Testis (tissue), 3 donors: Measurements from ENCODE around the gene TNNI3K. TPM values are rescaled to one million over a fixed set of nuclear protein-coding genes. Genes with fewer than 3 reads are reported as not detected.

Experiments used
- DNase-seq: peaks from one replicate; pipeline ENCODE4 v3.0.0-alpha.2; 2019
- H3K27ac ChIP-seq, 2 donors: fragments of 200-600 bp; sonication (generic); one replicate each; pipeline ENCODE4 v1.5.1; 2019
- H3K27me3 ChIP-seq: fragments of 200-600 bp; sonication (generic); one replicate; pipeline ENCODE4 v1.5.1; 2019
- H3K36me3 ChIP-seq: fragments of 200-600 bp; sonication (generic); one replicate; pipeline ENCODE4 v1.5.1; 2017; ENCODE audit warnings: low read depth; ENCODE audit errors: missing control alignments
- H3K4me1 ChIP-seq: fragments of 200-600 bp; sonication (generic); one replicate; pipeline ENCODE4 v1.5.1; 2019
- H3K4me3 ChIP-seq, 2 donors: fragments of 200-600 bp; sonication (generic); one replicate each; pipeline ENCODE4 v1.5.1; 2017 to 2019
- H3K9me3 ChIP-seq: fragments of 200-600 bp; sonication (generic); one replicate; pipeline ENCODE4 v1.5.1; 2017
- CTCF ChIP-seq, 3 experiments: fragments of 450-650 bp in 2 of 3; fragments of 200-600 bp in 1 of 3; sonication (generic) in 1 of 3; IDR thresholded peaks; one replicate each; pipeline ENCODE4 v1.5.1; 2016 to 2019; ENCODE audit warnings: antibody characterized with exemption in 3 of 3, mild to moderate bottlenecking in 2 of 3, moderate library complexity in 1 of 3
- POLR2A ChIP-seq: fragments of 450-650 bp; IDR thresholded peaks from one replicate; pipeline ENCODE4 v1.6.1; 2017; ENCODE audit warnings: antibody characterized with exemption, mild to moderate bottlenecking, moderate library complexity
- WGBS, 2 donors: methylation state at CpG; one replicate each; pipeline ENCODE4 v1.1.5; 2018; 5-methylcytosine and 5-hydroxymethylcytosine counted together
- intact Hi-C: fragments of 100-400 bp; cut with DNase I; formaldehyde crosslinking; loops from one replicate; pipeline ENCODE4 v1.15.1; 2023; ENCODE audit warnings: low total_unique reads
- polyA plus RNA-seq: library from polyadenylated mRNA; stranded (reverse); fragments of 350-450 nt; fragmentation: Illumina TruSeq; extraction: RNeasy Lipid Tissue Mini Kit (QIAGEN cat#74804); gene quantifications from one replicate; pipeline ENCODE4 v1.2.3, GENCODE V29; 2014; ENCODE audit warnings: low read depth, low replicate concordance; ENCODE audit not compliant: insufficient read depth
- total RNA-seq, 2 donors: library from RNA; depleted of rRNA; stranded (reverse); fragments of >200 nt; gene quantifications; one replicate each; pipeline ENCODE4 v1.2.3, GENCODE V29; 2016

TNNI3K gene
- total and polyA plus RNA-seq, 3 donors from 2014 or later, result 6.4 to 6.8 (median 6.5) TPM

- no peak overlapping the region for H3K27ac ChIP-seq
- H3K9me3 ChIP-seq, result no peaks in the 10 kb centered on the region
- no peaks in the 10 kb centered on the region for H3K27me3 ChIP-seq
- TF ChIP-seq CTCF (IDR thresholded peaks at IDR 0.05), result no peak
- TF ChIP-seq POLR2A, result no peak
- H3K4me3 ChIP-seq, result no peak overlapping the region
- DNase-seq, result no peak
- no peaks in the 10 kb centered on the region for H3K36me3 ChIP-seq
- intact Hi-C loops, result no loop called here
- no peaks in the 10 kb centered on the region for H3K4me1 ChIP-seq
- 50 to 78% methylated on average over 11 of the region's 11 CpGs for WGBS, 2 donors
Observed at GRCh38 chr1:74504933-74505512, 269.8 kb downstream of the TNNI3K start.

DNA sequence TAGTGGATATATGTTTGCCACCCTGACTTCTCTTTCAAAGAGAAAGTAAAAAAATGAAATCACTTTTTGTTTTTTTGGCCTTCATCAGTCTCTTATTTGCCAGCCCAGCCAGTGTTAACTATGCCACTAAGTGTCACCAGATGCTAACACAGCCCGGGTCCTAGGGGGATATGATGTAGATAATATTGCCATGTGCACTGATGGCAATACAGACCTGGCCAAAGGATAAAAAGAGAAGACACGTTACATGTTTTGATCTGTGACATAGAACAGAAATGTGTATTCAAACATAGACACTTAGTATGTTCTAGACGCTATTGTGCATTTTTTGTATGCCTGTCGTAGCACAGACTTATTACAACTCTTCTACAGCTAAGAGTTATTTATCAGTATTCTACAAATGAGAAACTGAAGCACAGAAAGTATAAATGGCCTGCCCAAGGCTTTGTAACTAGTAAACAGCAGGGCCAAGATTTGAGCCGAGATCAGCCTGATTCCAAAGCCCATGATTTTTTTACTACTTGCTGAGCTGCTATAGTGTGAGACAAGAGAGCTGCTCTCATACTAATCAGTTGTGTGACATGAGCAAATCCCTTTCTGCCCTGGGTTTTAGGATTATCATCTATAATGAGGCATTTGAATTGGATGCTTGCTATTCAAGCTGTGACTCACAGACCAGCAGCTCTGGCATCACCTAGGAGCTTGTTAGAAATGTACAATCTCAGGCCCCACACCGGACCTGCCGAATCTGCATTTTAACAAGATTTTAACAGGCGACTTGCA is 270.9 kb downstream of the TNNI3K start:
- Histone ChIP-seq H3K4me1 (no peaks in the 10 kb centered on the region), H3K27ac (no peak overlapping the region), H3K4me3 (no peak overlapping the region), H3K9me3 (no peaks in the 10 kb centered on the region), H3K27me3 (no peaks in the 10 kb centered on the region), H3K36me3 (no peaks in the 10 kb centered on the region)
- 79 to 84% methylated on average over 8 of the region's 8 CpGs for WGBS, 2 donors
- intact Hi-C loops, result no loop called here
- no peak for TF ChIP-seq CTCF (IDR thresholded peaks at IDR 0.05)
- TF ChIP-seq POLR2A, result no peak
- DNase-seq, result no peak

DNA sequence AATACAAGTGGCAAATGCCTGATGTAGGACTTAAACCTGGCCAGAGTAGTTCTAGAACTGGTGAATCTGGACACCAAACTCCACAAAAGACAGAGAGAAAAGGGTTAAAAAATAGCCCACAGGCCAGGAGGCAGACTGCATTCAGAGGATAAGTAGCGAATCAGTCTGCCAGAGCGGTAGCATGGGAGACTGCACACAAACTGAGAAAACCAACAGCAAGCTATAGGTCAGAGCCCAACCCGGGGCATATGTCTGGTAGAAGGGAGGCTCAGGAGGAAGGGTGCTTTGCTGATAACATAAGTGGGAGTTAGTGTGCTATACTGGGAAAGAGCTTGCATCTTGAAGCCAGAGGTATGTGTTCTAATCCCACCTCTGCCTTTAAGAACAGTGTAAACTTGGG is 273.3 kb downstream of the TNNI3K start:
- TF ChIP-seq POLR2A (no peak), CTCF (IDR thresholded peaks at IDR 0.05) (no peak)
- H3K36me3 ChIP-seq, result no peaks in the 10 kb centered on the region
- WGBS, 2 donors, result 59 to 74% methylated on average over 3 of the region's 3 CpGs
- no peaks in the 10 kb centered on the region for H3K27me3 ChIP-seq
- no peak for DNase-seq
- no peak overlapping the region for H3K27ac ChIP-seq
- no peak overlapping the region for H3K4me3 ChIP-seq
- intact Hi-C loops, result no loop called here
- no peaks in the 10 kb centered on the region for H3K9me3 ChIP-seq
- H3K4me1 ChIP-seq, result no peaks in the 10 kb centered on the region

DNA sequence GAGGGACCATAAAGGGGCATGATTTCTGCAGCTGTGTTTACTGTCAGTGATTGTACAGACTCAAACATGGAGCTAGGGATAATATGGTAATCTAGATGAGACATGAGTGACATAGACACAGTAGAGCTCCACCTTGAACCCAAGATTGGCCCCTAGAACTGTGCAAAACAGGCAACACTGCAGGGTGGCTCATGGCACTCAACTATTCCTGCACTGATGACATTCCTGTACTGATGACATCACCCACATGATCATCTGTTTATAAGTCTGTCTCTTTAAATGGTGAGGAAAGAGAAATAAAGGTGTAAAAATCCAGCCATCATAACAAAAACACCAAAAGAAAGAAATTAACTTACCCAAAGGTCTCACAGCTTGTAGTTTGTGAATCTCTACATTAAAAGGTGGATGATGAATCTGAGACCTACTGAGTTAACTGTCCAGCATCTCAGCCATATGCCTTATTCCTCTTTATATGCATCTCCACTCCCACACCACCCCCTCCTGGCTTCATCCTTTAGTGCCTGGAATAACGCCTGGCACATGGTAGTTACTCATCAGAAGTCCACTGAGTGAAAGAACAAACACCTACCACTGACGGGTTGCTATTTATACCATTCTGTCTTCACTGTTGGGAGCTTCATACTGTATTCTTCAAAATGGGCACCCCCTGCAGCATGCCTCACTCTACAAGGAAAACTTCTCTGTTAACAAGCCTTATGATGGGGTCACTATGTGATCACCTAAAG is 277.2 kb downstream of the TNNI3K start, which contains the start of gene LRRC53:
Gene LRRC53 (minus strand): TSS at position 442 of the 746 bp plus-strand sequence. CDS start 29,262 bp downstream, outside the sequence.
- Histone ChIP-seq H3K4me1 (no peaks in the 10 kb centered on the region), H3K27ac (no peak within 1 kb of the TSS), H3K27me3 (no peaks in the 10 kb centered on the region), H3K9me3 (no peaks in the 10 kb centered on the region), H3K36me3 (no peaks in the 10 kb centered on the region), H3K4me3 (no peak within 1 kb of the TSS)
- TF ChIP-seq CTCF (IDR thresholded peaks at IDR 0.05) (no peak), POLR2A (no peak)
- intact Hi-C loops, result no loop called here
- DNase-seq, result no peak
- 70% methylated on average over 2 of the region's 2 CpGs for WGBS, 2 donors
